Sigmoid colon (tissue), 7 donors: ENCODE results near the gene TMPRSS11F. TPM values are rescaled to one million over a fixed set of nuclear protein-coding genes. Genes with fewer than 3 reads are reported as not detected.

Experiments used
- DNase-seq: peaks from one replicate; pipeline ENCODE4 v3.0.0-alpha.2; 2019
- H3K27ac ChIP-seq, 4 donors: fragments of 200-600 bp; sonication (generic); one replicate each; pipeline ENCODE4 v1.5.1; 2016 to 2019; ENCODE audit warnings: mild to moderate bottlenecking in 1 of 4
- H3K27me3 ChIP-seq, 3 donors: fragments of 200-600 bp; sonication (generic); one replicate each; pipeline ENCODE4 v1.5.1; 2019; ENCODE audit warnings: mild to moderate bottlenecking in 1 of 3
- H3K36me3 ChIP-seq, 4 donors: fragments of 200-600 bp; sonication (generic); one replicate each; pipeline ENCODE4 v1.5.1; 2016 to 2019
- H3K4me1 ChIP-seq, 4 donors: fragments of 200-600 bp; sonication (generic); one replicate each; pipeline ENCODE4 v1.5.1; 2017 to 2019
- H3K4me3 ChIP-seq, 4 donors: fragments of 200-600 bp; sonication (generic); one replicate each; pipeline ENCODE4 v1.5.1; 2017 to 2019; ENCODE audit warnings: mild to moderate bottlenecking in 2 of 4, moderate library complexity in 1 of 4
- H3K9me3 ChIP-seq, 4 donors: fragments of 200-600 bp in 3 of 4; sonication (generic) in 3 of 4; one replicate each; pipeline versions ENCODE4 v1.5.1 to v1.6.1; 2013 to 2019
- CTCF ChIP-seq, 4 experiments: fragments of 450-650 bp in 3 of 4; fragments of 200-600 bp in 1 of 4; IDR thresholded peaks; one replicate each; pipeline ENCODE4 v1.5.1; 2016 to 2019; ENCODE audit warnings: antibody characterized with exemption in 4 of 4, mild to moderate bottlenecking in 3 of 4, moderate library complexity in 2 of 4
- EP300 ChIP-seq, 4 donors: sonication (generic); formaldehyde crosslinking; IDR thresholded peaks; one replicate each; pipeline ENCODE4 v1.6.1; 2017; ENCODE audit warnings: antibody characterized with exemption in 4 of 4
- POLR2A ChIP-seq, 2 donors: fragments of 450-650 bp; IDR thresholded peaks; one replicate each; pipeline ENCODE4 v1.6.1; 2016; ENCODE audit warnings: antibody characterized with exemption in 2 of 2, mild to moderate bottlenecking in 2 of 2, moderate library complexity in 2 of 2
- POLR2AphosphoS5 ChIP-seq, 4 donors: sonication (generic); formaldehyde crosslinking; IDR thresholded peaks; one replicate each; pipeline ENCODE4 v1.6.1; 2017; ENCODE audit warnings: antibody characterized with exemption in 4 of 4
- WGBS, 2 donors: extraction: QIAGEN DNeasy Blood & Tissue Kit; methylation state at CpG; one replicate each; pipeline ENCODE4 v1.1.7; 2013; 5-methylcytosine and 5-hydroxymethylcytosine counted together
- intact Hi-C: fragments of 100-400 bp; cut with DNase I; formaldehyde crosslinking; loops from one replicate; pipeline ENCODE4 v1.15.1; 2023
- polyA plus RNA-seq, 3 donors: library from polyadenylated mRNA; stranded (reverse); fragments of 200-250 nt; gene quantifications; one replicate each; pipeline ENCODE4 v1.2.3, GENCODE V29; 2013
- total RNA-seq, 4 donors: library from RNA; depleted of rRNA; stranded (reverse); fragments of >200 nt; gene quantifications; one replicate each; pipeline ENCODE4 v1.1.0, GENCODE V29; 2016
- donor health status: healthy with polysubstance abuse.
- donor health status: Bipolar disorder and iron deficiency.
- donor health status: healthy.

The TMPRSS11F gene
- total and polyA plus RNA-seq, 7 donors, result not detected

- DNase-seq, result no peak
- H3K36me3 ChIP-seq, result no peaks in the 10 kb centered on the region
- no peak overlapping the region for H3K27ac ChIP-seq
- 66 to 77% methylated on average over 3 of the region's 3 CpGs for WGBS, 2 donors
- no peaks in the 10 kb centered on the region for H3K27me3 ChIP-seq
- no peaks in the 10 kb centered on the region for H3K4me1 ChIP-seq
- H3K9me3 ChIP-seq, result no peaks in the 10 kb centered on the region
- H3K4me3 ChIP-seq, result no peak overlapping the region
- TF ChIP-seq CTCF (IDR thresholded peaks at IDR 0.05) (no peak), POLR2AphosphoS5 (IDR thresholded peaks at IDR 0.05) (no peak), EP300 (IDR thresholded peaks at IDR 0.05) (no peak), POLR2A (IDR thresholded peaks at IDR 0.05) (no peak)
- intact Hi-C loops, result no loop called here
These were observed 19.4 kb upstream of the TMPRSS11F start for GRCh38 chr4:68148800-68149685.

DNA sequence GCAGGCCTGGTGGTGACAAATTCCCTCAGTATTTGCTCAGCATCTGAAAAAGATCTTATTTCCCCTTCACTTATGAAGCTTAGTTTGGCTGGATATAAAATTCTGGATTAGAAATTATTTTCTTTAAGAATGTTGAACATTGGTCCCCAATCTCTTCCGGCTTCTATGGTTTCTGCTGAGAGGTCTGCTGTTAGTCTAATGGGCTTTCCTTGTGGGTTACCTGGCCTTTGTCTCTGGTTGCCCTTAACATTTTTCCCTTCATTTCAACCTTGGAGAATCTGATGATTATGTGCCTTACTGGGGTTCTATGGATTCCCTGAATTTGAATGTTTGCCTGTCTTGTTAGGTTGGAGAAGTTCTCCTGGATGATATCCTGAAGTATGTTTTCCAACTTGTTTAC, 17.4 kb upstream of the TMPRSS11F start:
- intact Hi-C loops, result no loop called here
- H3K27me3 ChIP-seq, result no peaks in the 10 kb centered on the region
- no peaks in the 10 kb centered on the region for H3K36me3 ChIP-seq
- no peak overlapping the region for H3K4me3 ChIP-seq
- no peak for TF ChIP-seq CTCF (IDR thresholded peaks at IDR 0.05)
- no peak for TF ChIP-seq POLR2A (IDR thresholded peaks at IDR 0.05)
- no peak for TF ChIP-seq POLR2AphosphoS5 (IDR thresholded peaks at IDR 0.05)
- TF ChIP-seq EP300 (IDR thresholded peaks at IDR 0.05), result no peak
- H3K4me1 ChIP-seq, result no peaks in the 10 kb centered on the region
- H3K27ac ChIP-seq, result no peak overlapping the region
- no peak for DNase-seq
- WGBS, 2 donors, result 96 to 98% methylated on average over 1 of the region's 1 CpG
- no peaks in the 10 kb centered on the region for H3K9me3 ChIP-seq

DNA sequence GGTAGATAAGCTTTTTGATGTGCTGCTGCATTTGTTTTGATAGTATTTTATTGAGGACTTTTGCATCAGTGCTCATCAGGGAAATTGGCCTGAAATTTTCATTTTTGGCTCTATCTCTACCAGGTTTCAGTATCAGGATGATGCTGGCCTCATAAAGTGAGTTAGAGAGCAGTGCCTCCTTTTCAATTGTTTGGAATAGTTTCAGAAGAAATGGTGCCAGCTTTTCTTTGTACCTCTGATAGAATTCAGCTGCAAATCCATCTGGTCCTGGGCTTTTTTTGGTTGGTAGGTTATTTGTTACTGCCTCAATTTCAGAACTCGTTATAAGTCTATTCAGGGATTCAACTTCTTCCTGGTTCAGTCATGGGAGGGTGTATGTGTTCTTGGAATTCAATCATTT, 15.6 kb upstream of the TMPRSS11F start:
- H3K27me3 ChIP-seq, result no peaks in the 10 kb centered on the region
- H3K27ac ChIP-seq, result no peak overlapping the region
- no peaks in the 10 kb centered on the region for H3K9me3 ChIP-seq
- intact Hi-C loops, result no loop called here
- H3K4me1 ChIP-seq, result no peaks in the 10 kb centered on the region
- no peak overlapping the region for H3K4me3 ChIP-seq
- 62 to 81% methylated on average over 1 of the region's 1 CpG for WGBS, 2 donors
- TF ChIP-seq POLR2A (IDR thresholded peaks at IDR 0.05) (no peak), POLR2AphosphoS5 (IDR thresholded peaks at IDR 0.05) (no peak), EP300 (IDR thresholded peaks at IDR 0.05) (no peak), CTCF (IDR thresholded peaks at IDR 0.05) (no peak)
- H3K36me3 ChIP-seq, result no peaks in the 10 kb centered on the region
- DNase-seq, result no peak

DNA sequence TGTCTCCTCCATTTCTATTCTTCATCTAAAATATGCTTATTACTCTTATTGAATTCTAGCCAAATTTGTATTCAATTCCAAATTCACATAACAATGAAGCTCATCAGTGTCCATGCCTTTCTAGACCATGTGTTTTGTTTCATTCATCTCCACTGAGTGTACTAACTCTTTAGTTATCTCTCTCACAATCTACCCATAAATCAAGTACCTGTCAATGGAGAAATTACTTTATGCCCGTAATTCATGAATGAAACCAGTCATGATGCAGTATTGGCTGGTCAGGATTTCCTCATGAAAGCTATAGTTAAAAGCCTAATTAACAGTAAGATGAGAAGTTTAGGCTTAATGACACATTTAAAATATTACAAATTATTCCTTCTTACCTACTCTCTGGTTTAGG, 12.2 kb upstream of the TMPRSS11F start:
- Histone ChIP-seq H3K4me3 (no peak overlapping the region), H3K27ac (no peak overlapping the region), H3K9me3 (no peaks in the 10 kb centered on the region), H3K27me3 (no peaks in the 10 kb centered on the region), H3K36me3 (no peaks in the 10 kb centered on the region), H3K4me1 (no peaks in the 10 kb centered on the region)
- intact Hi-C loops, result no loop called here
- 9 to 41% methylated on average over 1 of the region's 1 CpG for WGBS, 2 donors
- TF ChIP-seq EP300 (IDR thresholded peaks at IDR 0.05), result no peak
- no peak for TF ChIP-seq POLR2A (IDR thresholded peaks at IDR 0.05)
- no peak for TF ChIP-seq POLR2AphosphoS5 (IDR thresholded peaks at IDR 0.05)
- TF ChIP-seq CTCF (IDR thresholded peaks at IDR 0.05), result no peak
- no peak for DNase-seq
